NCI-H1105 treated with DMSO at 0.1 percent for 48 hours (cell line): ENCODE data around the gene PHOSPHO2.

Experiments
- DNase-seq: peaks from one replicate; lab custom pipeline; 2025; lab: John Stamatoyannopoulos, UW

The PHOSPHO2 gene, protein sequence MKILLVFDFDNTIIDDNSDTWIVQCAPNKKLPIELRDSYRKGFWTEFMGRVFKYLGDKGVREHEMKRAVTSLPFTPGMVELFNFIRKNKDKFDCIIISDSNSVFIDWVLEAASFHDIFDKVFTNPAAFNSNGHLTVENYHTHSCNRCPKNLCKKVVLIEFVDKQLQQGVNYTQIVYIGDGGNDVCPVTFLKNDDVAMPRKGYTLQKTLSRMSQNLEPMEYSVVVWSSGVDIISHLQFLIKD

DNA sequence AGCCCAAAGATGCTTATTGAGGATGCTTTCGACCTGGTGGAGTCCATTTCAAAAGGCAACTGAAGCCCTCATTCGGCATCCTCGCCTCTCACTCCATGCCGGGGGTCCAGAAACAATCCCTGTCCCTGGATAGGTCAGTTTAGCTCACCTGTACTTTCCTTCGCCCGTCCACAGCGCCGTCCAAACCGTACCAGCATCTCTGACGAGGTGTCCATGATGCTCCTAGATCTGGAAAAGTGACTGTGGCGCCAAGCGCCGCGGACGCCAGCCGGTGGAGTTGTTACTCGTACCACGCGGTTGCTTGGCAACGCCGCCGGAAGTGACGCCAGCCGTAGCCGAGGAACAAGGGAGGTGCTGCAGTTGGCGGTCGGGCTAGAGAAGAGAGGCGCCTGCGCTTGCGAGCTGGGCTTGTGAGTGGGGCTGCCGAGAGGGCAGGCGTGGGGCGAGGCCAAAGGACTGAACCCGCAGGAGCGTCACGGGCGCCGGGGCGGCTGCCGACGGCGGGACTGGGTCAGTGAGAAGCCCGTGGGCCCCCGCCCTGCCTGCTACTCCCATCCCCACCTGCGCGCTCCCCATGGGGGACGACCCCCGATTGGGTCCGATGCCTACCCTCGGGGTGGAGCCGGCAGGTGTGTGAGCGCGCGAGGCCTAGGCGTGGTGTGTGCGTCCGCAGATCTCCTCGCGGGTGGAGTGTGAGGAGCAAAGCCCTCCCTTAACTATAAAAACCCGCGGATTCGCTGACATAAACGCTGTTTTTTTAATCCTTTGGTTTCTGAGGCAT lies at the start of gene PHOSPHO2, which contains the start of gene CFAP210:
PHOSPHO2 (plus strand) TSS at position 357 of the 781 bp plus-strand sequence. CDS start 6,503 bp downstream, outside the sequence.
CFAP210 (minus strand) TSS at position 293 of the 781 bp plus-strand sequence; CDS start at position 215, 78 bp downstream.
- peak; percentile 91 for DNase-seq

DNA sequence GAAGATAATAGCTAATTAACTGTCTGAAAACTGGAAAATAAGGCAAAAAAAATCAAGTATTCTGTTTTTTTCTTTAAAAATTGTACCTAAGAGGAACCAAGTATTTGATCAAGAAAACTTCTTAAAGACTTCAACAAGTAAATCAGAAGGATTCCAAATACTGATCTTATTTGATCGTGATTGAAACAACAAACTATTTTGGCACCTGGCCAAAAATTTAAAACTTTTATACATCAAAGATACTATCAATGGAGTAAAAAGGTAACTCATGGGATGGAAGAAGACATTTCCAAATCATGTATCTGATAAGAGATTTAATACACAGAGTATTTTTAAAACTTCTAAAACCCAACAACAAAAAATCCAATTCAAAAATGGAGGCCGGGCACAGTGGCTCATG lies 46.8 kb upstream of the PHOSPHO2 start:
- DNase-seq: no peak

DNA sequence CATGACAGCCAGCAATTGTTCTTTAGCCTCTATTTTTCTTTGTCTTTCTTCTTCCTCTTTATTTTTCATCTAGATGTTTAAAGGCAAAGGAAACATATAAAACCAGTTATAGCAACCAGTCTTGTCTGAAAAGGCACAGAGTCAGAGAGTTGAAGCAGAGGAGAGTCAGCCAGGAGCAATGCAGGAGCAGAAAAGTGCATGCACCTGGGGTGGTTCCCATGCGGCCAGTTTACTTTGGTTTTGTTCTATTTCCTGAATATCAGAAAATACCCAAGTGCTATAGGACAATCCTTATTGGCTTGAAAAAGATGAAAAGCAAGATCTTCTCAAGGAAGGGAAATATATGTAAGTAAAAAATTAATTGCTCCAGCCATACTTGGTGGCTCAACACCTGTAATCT lies 45.0 kb upstream of the PHOSPHO2 start:
- DNase-seq: no peak

DNA sequence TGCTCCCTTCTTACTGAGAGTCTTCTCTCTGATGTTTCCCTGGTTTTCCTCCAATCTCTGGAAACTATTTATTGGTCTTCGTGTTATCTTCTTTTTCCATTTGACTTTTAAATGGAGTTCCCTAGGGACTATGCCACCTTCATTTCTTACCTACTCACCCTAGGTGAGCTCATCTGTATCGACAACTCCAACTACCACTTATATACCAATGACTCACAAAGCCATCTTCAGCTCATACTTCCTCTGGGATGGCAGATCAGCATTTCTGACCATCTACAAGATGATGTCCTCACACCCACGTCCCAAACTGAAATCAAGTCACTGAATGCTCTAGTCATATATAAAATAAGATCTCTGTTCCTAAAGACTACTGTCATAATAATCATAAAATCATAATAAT lies 40.6 kb upstream of the PHOSPHO2 start:
- DNase-seq: no peak

DNA sequence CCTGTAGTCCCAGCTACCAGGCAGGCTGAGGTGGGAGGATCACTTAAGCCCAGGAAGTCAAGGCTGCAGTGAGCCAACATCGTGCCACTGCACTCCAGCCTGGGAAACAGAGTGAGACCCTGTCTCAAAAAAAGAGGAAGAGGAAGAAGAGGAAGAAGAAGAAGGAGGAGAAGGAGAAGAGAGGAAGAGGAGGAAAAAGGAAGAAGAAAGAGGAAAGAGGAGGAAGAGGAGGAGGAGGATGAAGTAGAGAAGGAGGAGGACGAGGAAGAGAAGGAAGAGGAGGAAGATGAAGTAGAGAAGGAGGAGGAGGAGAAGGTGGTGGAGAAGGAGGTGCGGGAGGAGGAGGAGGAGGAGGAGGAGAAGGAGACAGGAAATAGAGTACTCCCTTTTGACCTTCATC lies 38.1 kb upstream of the PHOSPHO2 start:
- DNase-seq: no peak

DNA sequence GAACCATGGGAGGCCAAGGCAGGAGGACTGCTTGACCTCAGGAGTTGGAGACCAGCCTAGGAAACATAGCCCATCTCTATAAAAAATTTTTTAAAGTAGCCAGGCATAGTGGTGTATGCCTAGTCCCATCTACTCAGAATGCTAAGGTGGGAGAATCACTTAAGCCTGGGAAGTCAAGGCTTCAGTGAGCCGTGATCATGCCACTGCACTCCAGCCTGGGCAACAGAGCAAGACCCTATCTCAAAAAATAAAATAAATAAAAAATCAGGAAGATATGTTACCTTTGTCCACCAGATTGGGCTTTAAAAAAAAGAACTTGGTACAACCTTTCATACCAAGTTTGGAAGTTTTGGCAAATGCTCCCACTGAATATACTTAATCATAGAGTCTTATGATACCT lies 35.4 kb upstream of the PHOSPHO2 start:
- DNase-seq: no peak

DNA sequence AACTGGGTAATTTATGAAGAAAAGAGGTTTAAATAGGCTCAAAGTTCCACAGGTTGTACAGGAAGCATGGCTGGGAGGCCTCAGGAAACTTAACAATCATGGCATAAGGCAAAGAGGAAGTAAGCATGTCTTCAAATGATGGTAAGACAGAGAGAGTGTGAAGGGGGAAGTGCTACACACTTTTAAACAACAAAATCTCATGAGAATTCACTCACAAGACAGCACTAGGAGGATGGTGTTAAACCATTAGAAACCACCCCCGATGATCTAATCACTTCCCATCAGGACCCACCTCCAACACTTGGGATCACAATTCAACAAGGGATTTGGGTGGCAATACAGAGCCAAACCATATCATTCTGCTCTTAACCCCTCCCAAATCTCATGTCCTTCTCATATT lies 34.9 kb upstream of the PHOSPHO2 start:
- no peak for DNase-seq

DNA sequence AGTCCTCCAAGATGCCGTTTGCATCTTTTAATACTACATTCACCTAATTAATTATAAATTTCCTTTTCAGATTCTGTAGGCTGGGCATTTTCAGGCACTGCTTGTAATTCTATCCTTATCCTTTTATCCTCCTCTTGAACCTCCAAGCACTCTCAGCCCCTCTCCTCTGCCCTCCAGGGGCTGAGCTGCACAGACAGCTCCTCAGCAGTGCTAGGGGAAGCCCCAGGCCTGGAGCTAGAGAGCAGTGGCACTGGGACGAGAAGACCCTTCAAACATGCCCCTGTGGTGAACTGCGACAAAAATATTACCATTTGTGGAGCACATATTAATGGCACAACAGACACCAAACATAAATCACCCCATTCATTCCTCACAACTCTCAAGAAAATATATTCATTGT lies 33.0 kb upstream of the PHOSPHO2 start:
- no peak for DNase-seq

DNA sequence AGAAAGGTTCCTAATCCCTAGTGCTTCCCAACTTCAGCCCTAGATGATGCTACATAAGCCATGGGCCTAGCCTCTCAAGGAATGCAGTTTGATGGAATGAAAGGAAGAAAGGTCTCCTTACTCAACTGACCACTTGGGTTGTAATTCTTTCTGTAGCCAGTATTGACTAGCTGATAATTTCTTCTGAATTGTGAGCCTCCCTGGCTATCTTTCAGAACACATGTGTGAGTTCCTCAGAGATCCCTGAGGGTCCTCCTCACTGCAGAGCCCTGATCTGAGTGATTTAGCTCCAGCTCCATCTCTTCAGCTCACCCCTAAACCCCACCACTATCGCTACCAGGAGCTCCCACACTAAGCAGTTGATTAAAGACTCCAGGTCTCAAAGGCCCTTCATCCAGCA lies 31.5 kb upstream of the PHOSPHO2 start:
- no peak for DNase-seq

DNA sequence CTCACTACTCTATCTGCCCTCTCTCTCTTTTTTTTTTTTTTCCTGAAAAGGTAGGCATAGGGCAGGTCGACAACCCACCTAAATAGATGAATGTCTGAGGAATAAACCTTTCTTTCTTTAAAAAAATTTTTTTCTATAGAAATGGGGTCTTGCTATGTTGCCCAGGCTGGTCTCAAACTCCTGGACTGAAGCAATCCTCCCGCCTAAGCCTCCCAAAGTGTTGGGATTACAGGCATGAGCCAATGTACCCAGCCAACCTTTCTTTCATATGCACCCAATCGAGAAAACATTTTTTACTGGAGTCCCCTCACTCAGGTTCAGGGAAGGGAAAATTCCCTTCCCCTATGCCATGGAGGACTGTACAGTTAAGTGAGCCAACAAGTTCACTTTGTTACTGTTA lies 31.0 kb upstream of the PHOSPHO2 start:
- DNase-seq: no peak

DNA sequence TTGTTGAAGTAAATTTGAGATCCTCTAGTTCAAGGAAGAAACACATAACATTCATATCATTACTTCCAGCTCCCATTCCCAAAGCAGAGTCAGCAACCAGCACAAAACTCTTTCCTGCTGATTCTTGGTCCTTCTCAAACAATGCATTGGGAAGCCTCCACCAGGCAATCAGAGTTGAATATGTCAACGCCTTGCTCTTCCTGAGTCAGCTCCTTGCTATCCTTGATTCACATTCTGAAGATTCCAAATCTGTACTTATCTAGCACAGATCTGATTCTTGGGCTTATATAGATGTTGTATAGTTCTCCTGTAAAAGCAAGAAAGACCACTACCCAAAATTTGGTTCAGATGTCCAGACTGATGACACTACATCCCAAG lies 29.7 kb upstream of the PHOSPHO2 start:
- no peak for DNase-seq

DNA sequence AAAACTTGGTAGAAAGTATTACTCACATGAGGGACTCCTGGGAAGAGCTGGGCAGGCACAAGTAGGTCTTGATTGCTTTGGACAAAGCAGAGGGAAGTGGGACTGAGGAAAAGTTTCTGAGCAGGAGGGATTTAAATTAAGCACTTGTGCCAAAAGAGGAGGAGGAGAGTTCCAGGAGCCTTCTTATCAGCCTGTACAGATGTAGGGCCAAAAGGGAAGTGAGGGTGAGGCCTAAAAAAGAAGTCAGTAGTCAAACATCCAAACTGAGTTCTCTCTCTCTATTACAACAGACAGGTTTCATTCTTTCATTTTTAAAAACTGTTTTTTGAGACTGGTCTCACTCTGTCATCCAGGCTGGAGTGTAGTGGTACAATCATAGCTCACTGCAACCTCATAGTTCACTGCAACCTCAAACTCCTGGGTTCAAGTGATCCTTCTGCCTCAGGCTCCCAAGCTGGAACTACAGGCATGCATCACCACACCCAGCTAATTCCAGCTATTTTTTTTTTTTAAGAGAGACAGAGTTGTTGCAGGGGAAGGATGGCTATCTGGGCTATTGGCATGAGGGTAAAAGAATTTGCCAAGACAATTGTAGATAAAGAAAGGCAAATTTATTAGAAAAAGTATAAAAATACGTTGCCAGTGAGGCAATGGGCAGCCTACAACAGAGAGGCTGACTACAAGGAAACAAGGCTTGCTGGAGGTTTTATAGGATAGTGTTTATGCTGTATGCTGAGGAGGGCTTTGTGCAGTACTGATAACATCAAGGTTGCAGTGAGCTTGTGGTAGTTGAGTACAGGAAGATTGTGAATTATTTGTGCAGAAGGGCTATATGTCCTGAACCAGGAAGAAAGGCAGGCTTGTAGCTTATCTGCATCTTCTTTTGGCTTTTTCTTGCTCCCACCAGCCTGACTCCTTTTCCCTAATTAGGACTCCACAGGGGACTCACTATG lies 29.0 kb upstream of the PHOSPHO2 start:
- no peak for DNase-seq

DNA sequence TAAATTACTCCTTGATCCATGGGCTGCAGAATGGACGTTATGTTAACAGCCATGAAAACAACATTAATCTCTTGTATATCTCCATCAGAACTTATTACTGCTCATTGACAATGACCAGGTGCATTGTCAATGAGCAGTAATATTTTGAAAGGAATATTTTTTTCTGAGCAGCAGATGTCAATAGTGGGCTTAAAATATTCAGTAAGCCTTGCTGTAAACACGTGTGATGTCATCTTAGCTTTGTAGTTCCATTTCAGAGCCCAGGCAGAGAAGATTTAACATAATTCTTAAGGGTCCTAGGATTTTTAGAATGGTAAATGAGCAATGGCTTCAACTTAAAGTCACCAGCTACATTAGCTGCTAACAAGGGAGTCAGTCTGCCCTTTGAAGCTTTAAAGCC lies 26.7 kb upstream of the PHOSPHO2 start:
- no peak for DNase-seq

DNA sequence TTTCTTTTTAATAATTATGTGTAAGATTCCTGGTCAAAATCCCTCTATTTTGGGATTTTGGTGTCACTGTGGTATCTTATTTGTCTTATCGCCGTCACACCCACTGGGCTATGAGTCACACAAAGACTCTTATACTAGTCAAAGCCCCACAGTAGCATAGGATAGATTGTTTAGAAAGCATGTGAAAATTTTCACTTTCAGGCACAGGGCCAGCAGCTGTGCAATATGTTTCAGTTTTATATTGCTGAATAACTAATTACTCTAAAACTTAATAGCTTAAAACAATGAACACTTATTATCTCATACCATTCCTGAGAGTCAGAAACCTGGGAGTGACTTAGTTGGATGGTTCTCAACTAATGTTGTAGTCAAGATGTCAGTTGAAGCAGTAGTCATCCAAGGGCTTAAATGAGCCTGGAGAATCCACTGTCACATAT lies 24.0 kb upstream of the PHOSPHO2 start:
- DNase-seq: no peak

DNA sequence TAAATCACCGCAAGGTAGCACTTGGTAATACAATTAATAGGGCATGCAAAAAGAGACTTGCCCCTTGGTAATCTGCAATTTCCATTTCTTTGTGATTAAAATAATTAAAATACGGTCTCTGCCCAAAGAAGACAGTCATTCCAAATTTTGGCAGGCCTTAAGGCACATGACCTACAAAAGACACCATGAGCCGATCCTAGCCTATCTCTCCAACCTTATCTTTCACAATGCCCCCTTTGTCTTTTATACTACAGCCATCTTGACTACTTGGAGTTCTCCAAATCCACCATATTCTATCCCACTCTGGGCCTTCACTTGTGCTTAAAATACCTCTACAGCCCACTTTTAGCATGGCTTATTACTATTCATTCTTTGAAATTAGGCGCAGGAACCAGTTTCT lies 23.3 kb upstream of the PHOSPHO2 start:
- DNase-seq: no peak

DNA sequence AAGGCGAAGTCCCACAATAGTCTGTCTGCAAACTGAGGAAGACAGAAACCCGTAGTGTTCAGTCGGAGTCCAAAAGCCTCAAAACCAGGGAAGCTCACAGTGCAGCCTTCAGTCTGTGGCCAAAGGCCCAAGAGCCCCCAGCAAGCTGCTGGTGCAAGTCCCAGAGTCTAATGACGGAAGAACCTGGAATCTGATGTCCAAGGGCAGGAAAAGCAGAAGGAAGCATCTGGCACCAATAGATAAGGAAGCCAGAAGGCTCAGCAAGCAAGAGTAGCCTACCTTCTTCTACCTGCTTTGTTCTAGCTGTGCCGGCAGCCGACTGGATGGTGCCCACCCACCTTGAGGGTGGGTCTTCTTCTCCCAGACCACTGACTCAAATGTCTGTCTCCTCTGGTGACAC lies 21.9 kb upstream of the PHOSPHO2 start:
- no peak for DNase-seq

DNA sequence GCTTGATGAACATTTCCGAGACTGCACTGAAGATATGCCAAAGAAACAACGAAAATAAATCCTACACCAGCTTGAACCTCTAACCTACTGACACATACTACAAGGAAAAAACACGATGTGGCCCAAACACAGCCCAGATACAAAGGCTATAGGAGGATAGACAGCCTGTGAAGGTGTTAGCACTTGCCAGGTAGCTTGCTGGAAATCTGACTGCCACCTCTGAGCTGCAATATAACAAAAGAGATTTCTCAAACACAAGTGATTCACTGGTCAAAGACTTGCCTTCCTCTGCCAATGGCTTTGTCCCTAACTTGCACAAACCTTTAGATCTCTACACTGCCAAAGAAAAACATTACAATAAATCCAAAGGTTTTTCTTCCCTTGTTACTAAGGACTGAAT lies 21.2 kb upstream of the PHOSPHO2 start:
- no peak for DNase-seq

DNA sequence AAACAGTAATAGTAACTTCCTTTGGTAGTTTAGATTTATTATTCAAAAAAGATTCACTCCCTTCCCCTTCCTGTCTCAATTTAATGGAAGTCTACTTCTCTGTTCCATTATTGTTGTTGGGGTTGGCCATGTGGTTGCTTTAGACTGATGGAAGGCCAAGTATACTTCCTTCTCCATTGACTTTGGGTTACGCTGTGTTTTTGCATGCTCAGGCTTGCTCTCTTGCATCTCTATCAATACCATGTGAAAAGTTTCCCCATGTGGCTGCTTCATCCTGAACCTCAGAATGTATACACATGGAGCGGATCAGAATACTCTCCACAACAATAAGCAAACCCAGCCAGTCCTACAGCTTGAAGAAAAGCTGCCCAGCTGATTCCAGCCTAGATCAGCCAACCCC lies 20.3 kb upstream of the PHOSPHO2 start:
- DNase-seq: no peak

DNA sequence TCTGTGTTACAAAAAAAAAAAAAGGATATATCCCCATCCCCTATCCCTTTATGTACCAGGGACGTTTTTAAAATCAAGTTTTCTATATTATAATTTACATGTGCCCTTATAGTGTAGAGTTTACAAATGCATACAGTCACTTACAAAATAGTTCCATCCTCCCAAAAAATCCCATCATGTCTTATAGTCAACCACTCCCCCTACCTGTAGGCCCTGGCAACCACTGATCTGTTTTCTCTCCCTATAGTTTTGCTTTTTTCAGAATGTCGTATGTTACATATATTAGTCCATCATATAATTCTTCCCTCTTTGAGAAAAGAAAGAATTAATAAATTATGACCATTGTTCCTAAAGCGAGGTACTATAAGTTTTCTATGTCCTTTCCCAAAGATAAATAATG lies 17.9 kb upstream of the PHOSPHO2 start:
- DNase-seq: no peak

DNA sequence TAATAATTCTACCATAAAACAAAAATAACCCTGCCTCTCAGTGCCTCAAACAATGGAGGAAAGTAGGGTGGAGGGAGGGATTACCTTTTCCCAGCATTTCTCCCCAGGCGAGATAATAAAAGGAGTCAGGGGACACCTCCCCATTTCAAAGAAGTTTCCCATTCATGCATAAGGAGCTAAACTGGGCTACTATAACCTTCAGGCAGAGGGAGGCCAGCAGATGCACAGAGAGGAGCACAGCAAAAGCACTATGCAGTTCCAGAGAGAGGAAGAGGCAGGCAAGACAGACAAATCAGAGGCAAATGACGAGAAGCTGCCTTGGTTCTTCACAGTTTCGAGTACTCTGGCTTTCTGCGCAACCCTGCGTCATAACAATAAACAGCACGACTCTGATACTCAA lies 17.4 kb upstream of the PHOSPHO2 start:
- DNase-seq: no peak

DNA sequence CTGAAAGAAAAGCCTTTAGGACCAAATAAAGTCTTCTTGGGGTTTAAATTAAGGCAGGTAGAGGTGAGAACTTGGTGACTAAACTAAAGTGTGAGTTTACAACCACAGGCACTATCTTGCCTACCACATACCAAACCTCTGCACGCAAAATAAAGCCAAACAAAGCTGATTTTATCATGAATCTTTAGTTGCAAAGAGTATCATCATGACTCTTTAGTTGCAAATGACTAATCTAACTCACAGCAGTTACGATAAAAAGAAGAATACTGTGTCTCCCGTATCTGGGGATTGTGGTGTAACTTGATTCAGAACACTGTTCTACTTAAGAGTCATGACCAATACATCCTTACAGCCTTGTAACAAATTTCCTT lies 11.2 kb upstream of the PHOSPHO2 start:
- no peak for DNase-seq

DNA sequence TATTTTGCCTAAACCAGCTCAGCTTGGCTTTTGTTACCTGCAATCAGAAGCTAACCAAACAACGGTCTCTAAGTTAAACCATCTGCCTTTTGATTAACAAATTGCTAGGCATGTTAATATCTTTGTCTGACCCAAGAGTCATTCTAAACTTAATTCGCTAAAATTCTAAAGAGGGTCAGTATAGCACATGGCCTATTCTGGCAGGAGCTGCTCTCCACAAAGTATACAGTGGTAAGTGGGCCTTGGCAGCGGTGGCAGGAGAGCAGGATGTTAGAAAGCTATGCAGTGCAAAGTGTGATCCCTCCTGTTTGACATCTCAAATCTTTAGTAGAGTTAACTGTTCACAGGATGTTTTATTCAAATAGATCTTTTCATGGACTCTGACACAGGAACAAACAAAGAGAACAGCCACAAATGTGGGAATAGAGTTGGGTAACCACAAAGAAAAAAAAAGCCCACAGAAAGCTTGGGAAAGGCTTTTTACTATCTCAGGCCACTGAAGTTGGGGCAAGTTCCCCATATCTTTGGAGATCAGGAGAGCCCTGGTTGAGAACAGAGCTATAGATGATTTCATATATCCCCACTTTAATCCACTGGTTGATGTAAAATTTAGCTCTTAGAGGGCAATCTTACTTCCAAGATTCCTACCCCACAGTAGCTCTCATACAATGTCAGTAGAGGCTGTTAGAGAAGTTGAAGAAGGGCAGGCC lies 10.7 kb upstream of the PHOSPHO2 start:
- DNase-seq: no peak
